PC-3 (cell line): ENCODE results near the gene KMT2A. TPM values are rescaled to one million over a fixed set of nuclear protein-coding genes. Genes with fewer than 3 reads are reported as not detected.

ENCODE experiments used
- ATAC-seq: fragments of 200-7000 bp; cut with Tn5 transposase; 2 replicates; pipeline ENCODE4 v1.9.1; 2020; ENCODE audit warnings: mild to moderate bottlenecking, moderate library complexity
- BruUV-seq: library from RNA; stranded (reverse); fragments of 400-500 nt; replicated peaks from 2 replicates; lab custom pipeline; 2021; lab: Mats Ljungman, UMichigan
- CTCF ChIA-PET: fragments of 300-600 bp; sonication (Branson Sonifier 250); formaldehyde crosslinking; loops from one replicate; lab custom pipeline; 2022; ENCODE audit warnings: antibody characterized with exemption; lab: Charles Lee
- POLR2A ChIA-PET: fragments of 300-600 bp; sonication (Branson Sonifier 250); formaldehyde crosslinking; loops from one replicate; lab custom pipeline; 2022; ENCODE audit warnings: antibody characterized with exemption; ENCODE audit not compliant: unreplicated experiment; lab: Charles Lee
- DNase-seq: peaks from one replicate; pipeline ENCODE4 v3.0.0-alpha.2; 2015
- H2AFZ ChIP-seq: fragments of 300-600 bp; sonication (generic); 2 replicates; pipeline ENCODE4 v1.6.0; 2016; ENCODE audit warnings: antibody characterized with exemption, low read length
- H3F3A ChIP-seq: fragments of 300-600 bp; sonication (generic); one replicate; pipeline ENCODE4 v1.6.0; 2017; ENCODE audit warnings: antibody characterized with exemption, low read length, control low read depth, mild to moderate bottlenecking; ENCODE audit not compliant: unreplicated experiment
- H3K27ac ChIP-seq: fragments of 300-600 bp; sonication (generic); 2 replicates; pipeline ENCODE4 v1.5.1; 2016; ENCODE audit warnings: mild to moderate bottlenecking, low read length
- H3K27me3 ChIP-seq: fragments of 300-600 bp; sonication (generic); 2 replicates; pipeline ENCODE4 v1.6.1; 2016; ENCODE audit warnings: low read length, mixed read lengths
- H3K36me3 ChIP-seq: fragments of 300-600 bp; sonication (generic); 2 replicates; pipeline ENCODE4 v1.6.1; 2016; ENCODE audit warnings: low read depth, mixed run types, low read length, mixed read lengths
- H3K4me1 ChIP-seq: fragments of 300-600 bp; sonication (generic); 2 replicates; pipeline ENCODE4 v1.5.1; 2016; ENCODE audit warnings: low read length; ENCODE audit not compliant: insufficient read depth
- H3K4me2 ChIP-seq: fragments of 300-600 bp; sonication (generic); 2 replicates; pipeline ENCODE4 v1.6.0; 2016; ENCODE audit warnings: low read length
- H3K4me3 ChIP-seq: fragments of 300-600 bp; sonication (generic); 2 replicates; pipeline ENCODE4 v1.5.1; 2016; ENCODE audit warnings: mild to moderate bottlenecking, low read length, mixed read lengths
- H3K79me2 ChIP-seq: fragments of 300-600 bp; sonication (generic); 2 replicates; pipeline ENCODE4 v1.6.1; 2017; ENCODE audit warnings: low read length, mixed read lengths
- H3K9ac ChIP-seq: fragments of 300-600 bp; sonication (generic); 2 replicates; pipeline ENCODE4 v1.6.0; 2016; ENCODE audit warnings: mild to moderate bottlenecking, low read length
- H3K9me2 ChIP-seq: fragments of 300-600 bp; sonication (generic); replicated peaks from 2 replicates; pipeline ENCODE4 v1.6.1; 2016; ENCODE audit warnings: mixed run types, low read length, mixed read lengths
- H3K9me3 ChIP-seq: fragments of 300-600 bp; sonication (generic); 2 replicates; pipeline ENCODE4 v1.6.1; 2016; ENCODE audit warnings: low read length, mixed read lengths
- H4K20me1 ChIP-seq: fragments of 300-600 bp; sonication (generic); 2 replicates; pipeline ENCODE4 v1.6.1; 2016; ENCODE audit warnings: low read length, mixed read lengths
- CTCF ChIP-seq: fragments of 300-600 bp; sonication (generic); conservative IDR thresholded peaks from 2 replicates; pipeline ENCODE4 v1.5.1; 2017; ENCODE audit warnings: antibody characterized with exemption, low read depth, mild to moderate bottlenecking, low read length
- EZH2 ChIP-seq: fragments of 300-600 bp; sonication (generic); IDR thresholded peaks from one replicate; pipeline ENCODE4 v1.6.1; 2017; ENCODE audit warnings: antibody characterized with exemption, mild to moderate bottlenecking, low read length; ENCODE audit not compliant: unreplicated experiment
- EZH2phosphoT487 ChIP-seq: fragments of 300-600 bp; sonication (generic); IDR thresholded peaks from 2 replicates; pipeline ENCODE4 v1.6.1; 2018; ENCODE audit warnings: mild to moderate bottlenecking, antibody characterized with exemption, low read length, borderline replicate concordance
- intact Hi-C: fragments of 100-400 bp; cut with micrococcal nuclease; formaldehyde crosslinking; loops from 2 replicates; pipeline ENCODE4 v1.9.0; 2023
- total RNA-seq: library from RNA; depleted of rRNA; stranded (reverse); fragments of >200 nt; gene quantifications from 2 replicates; pipeline ENCODE4 v1.2.3, GENCODE V29; 2014; rRNA removed

The KMT2A gene
- total RNA-seq, 1 experiment from 2014 or later = 35.3 TPM

DNA sequence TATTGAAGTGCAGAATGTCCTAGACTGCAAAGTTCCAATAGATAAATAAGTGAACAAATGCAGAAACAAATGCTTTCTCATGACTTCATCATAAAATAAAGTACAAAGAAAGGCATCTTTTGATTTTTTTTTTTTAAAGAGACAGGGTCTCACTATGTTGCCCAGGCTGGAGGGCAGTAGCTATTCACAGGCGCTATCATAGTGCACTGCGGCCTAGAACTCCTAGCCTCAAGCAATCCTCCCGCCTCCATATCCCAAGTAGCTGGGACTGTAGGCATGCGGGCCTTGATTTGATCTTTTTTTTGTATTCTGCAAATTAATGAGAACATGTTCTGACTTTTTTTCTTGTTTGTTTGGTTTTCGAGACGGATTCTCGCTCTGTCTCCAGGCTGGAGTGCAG is 138.3 kb downstream of the KMT2A start:
- Histone ChIP-seq H3K9ac (no peak overlapping the region), H3K9me3 (no peaks in the 10 kb centered on the region), H2AFZ (no peak overlapping the region), H3K36me3 (peaks cover 3% of the 10 kb centered on the region; the same call in 1 of the 2 replicates), H3K27ac (no peak overlapping the region), H3K9me2 (no peaks in the 10 kb centered on the region), H3F3A (no peaks in the 10 kb centered on the region), H3K27me3 (no peaks in the 10 kb centered on the region), H4K20me1 (peaks cover 41% of the 10 kb centered on the region), H3K4me1 (peaks cover 25% of the 10 kb centered on the region), H3K4me2 (peak overlapping the region; percentile 91), H3K79me2 (peaks cover 76% of the 10 kb centered on the region), H3K4me3 (peak overlapping the region; percentile 88)
- ChIA-PET CTCF (no interaction called here), POLR2A (no interaction called here)
- DNase-seq (no peak), ATAC-seq (no peak)
- TF ChIP-seq EZH2phosphoT487 (no peak), EZH2 (no peak), CTCF (no peak)
- no TSS peak for BruUV-seq
- intact Hi-C loops = no loop called here

Other genes starting within 250 kb of the KMT2A start
- not detected in 2 replicates for gene JAML, start 211.5 kb upstream of the KMT2A start, total RNA-seq
- gene MPZL3, start 184.1 kb upstream of the KMT2A start, total RNA-seq = 7.0 and 8.4 TPM in 2 replicates
- 40.6 and 51.5 TPM in 2 replicates for gene MPZL2, start 172.2 kb upstream of the KMT2A start, total RNA-seq
- gene CD3E, start 131.8 kb upstream of the KMT2A start, total RNA-seq = not detected in 2 replicates
- not detected in 2 replicates for gene CD3D, start 93.8 kb upstream of the KMT2A start, total RNA-seq
- gene CD3G, start 92.1 kb upstream of the KMT2A start, total RNA-seq = not detected in 2 replicates
- gene UBE4A, start 76.9 kb upstream of the KMT2A start, total RNA-seq = 51.7 and 56.4 TPM in 2 replicates
- gene ATP5MG, start 34.9 kb upstream of the KMT2A start, total RNA-seq = 256 and 375 TPM in 2 replicates
- 2.7 and 6.2 TPM in 2 replicates for gene TTC36, start 91.0 kb downstream of the KMT2A start, total RNA-seq
- 49.8 and 50.4 TPM in 2 replicates for gene TMEM25, start 94.7 kb downstream of the KMT2A start, total RNA-seq
- gene IFT46, start 129.4 kb downstream of the KMT2A start, total RNA-seq = 32.9 and 35.2 TPM in 2 replicates
- 122 and 132 TPM in 2 replicates for gene ARCN1, start 135.9 kb downstream of the KMT2A start, total RNA-seq
- 36.1 and 37.1 TPM in 2 replicates for gene PHLDB1, start 171.1 kb downstream of the KMT2A start, total RNA-seq
- gene TREH, start 243.2 kb downstream of the KMT2A start, total RNA-seq = not detected in 2 replicates